KOPT-K1 (cell line): ENCODE data around the gene ITPRIPL2.

Experiments
- H3K27ac ChIP-seq: fragments of 200-600 bp; sonication (generic); 2 replicates; pipeline ENCODE4 v1.5.1; 2016; ENCODE audit warnings: antibody characterized with exemption, mild to moderate bottlenecking, low read depth, low read length; ENCODE audit not compliant: poor library complexity, severe bottlenecking
- H3K36me3 ChIP-seq: fragments of 200-600 bp; sonication (generic); 2 replicates; pipeline ENCODE4 v1.5.1; 2017; ENCODE audit warnings: antibody characterized with exemption, mild to moderate bottlenecking, low read length, moderate library complexity; ENCODE audit not compliant: insufficient read depth
- H3K9me3 ChIP-seq: fragments of 200-600 bp; sonication (generic); 2 replicates; pipeline ENCODE4 v1.5.1; 2017; ENCODE audit warnings: antibody characterized with exemption, low read length, mild to moderate bottlenecking; ENCODE audit not compliant: insufficient read depth, poor library complexity, severe bottlenecking

Gene ITPRIPL2

GRCh38 chr16:19139436-19140091, 25.8 kb downstream of the ITPRIPL2 start:
- H3K36me3 ChIP-seq = no peaks in the 10 kb centered on the region
- H3K27ac ChIP-seq = no peak overlapping the region
- no peaks in the 10 kb centered on the region for H3K9me3 ChIP-seq

DNA sequence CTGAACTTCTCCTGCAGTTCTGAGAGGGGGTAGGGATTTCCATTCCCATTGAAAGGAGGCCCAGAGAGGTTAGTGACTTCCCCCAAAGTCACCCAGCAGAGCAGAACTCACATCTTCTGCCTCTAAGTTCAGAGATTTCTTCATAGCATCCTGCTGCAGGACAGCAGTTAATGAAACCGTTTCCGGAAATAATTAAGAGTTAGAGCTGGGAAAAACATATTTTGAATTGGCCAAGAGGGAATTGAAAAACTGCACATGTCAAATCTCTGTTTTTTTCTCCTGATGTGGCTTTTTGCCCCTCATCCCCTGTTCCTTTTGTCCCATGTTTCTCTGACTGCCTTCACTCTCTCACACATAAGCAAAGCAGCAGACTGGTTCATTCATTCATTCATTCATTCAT, 26.6 kb downstream of the ITPRIPL2 start:
- Histone ChIP-seq H3K36me3 (no peaks in the 10 kb centered on the region), H3K9me3 (no peaks in the 10 kb centered on the region), H3K27ac (no peak overlapping the region)

GRCh38 chr16:19142939-19143598, 29.3 kb downstream of the ITPRIPL2 start:
- Histone ChIP-seq H3K27ac (no peak overlapping the region), H3K36me3 (no peaks in the 10 kb centered on the region), H3K9me3 (peaks cover 4% of the 10 kb centered on the region)

DNA sequence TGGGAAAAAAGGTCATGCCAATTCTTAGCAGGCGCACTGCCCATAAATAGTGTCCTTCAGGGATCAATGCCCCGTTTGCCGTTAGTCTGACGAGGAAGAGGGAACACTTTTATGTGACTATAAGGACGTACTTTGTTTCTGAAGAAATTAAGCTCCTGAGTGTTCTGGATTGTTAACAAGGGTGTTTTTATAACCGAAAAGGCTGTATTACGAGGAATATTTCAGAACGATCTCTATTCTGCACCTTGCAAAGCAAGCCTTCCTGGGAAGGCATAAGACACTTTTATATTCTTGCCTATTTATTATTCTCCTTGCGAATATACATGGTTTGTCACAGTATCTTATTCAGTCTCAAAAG, 29.8 kb downstream of the ITPRIPL2 start:
- Histone ChIP-seq H3K27ac (no peak overlapping the region), H3K36me3 (no peaks in the 10 kb centered on the region), H3K9me3 (peaks cover 4% of the 10 kb centered on the region)

DNA sequence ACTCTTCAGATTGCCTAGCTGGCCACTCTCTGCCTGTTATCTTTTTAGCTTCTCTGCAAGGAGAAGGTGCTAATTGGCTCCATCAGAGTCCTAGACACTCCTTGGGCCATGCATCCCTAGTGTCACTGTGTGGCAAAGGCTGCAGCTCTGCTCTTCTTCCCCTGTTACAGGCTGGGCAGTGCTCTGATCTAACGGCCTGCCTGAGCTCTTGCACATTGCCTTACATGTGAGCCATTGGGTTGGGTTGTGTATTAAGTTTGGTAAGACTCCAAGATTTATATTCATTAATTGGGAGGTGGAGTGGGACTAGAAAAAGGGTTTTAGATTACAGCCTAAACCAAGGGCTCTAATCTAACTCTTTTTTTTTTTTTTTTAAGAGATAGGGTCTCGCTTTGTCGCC, 31.2 kb downstream of the ITPRIPL2 start:
- Histone ChIP-seq H3K27ac (no peak overlapping the region), H3K36me3 (no peaks in the 10 kb centered on the region), H3K9me3 (peaks cover 4% of the 10 kb centered on the region)

DNA sequence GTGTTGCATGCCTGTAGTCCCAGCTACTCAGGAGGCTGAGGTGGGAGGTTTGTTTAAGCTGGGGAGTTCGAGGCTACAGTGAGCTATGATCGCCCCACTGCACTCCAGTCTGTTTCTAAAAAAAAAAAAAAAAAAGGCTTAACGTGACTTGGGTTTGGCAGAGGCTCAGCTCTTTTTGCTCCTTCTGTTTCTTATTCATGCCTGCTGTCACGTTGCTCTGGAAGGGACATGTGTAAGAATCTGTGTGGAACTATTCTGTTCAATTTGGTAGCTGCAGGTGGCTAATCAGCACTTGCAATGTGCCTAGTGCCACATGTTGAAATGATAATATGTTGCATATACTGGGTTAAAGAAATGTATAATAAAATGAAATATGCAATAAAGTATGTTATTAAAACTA, 33.4 kb downstream of the ITPRIPL2 start:
- Histone ChIP-seq H3K9me3 (peaks cover 4% of the 10 kb centered on the region), H3K27ac (no peak overlapping the region), H3K36me3 (no peaks in the 10 kb centered on the region)

- peaks cover 4% of the 10 kb centered on the region for H3K9me3 ChIP-seq
- H3K36me3 ChIP-seq = no peaks in the 10 kb centered on the region
- H3K27ac ChIP-seq = no peak overlapping the region
Observed at GRCh38 chr16:19147627-19148026, 33.9 kb downstream of the ITPRIPL2 start.

- H3K9me3 ChIP-seq = peaks cover 4% of the 10 kb centered on the region
- no peaks in the 10 kb centered on the region for H3K36me3 ChIP-seq
- no peak overlapping the region for H3K27ac ChIP-seq
Observed at GRCh38 chr16:19148189-19148588, 34.4 kb downstream of the ITPRIPL2 start.

- no peak overlapping the region for H3K27ac ChIP-seq
- peaks cover 8% of the 10 kb centered on the region for H3K9me3 ChIP-seq
- no peaks in the 10 kb centered on the region for H3K36me3 ChIP-seq
Observed at GRCh38 chr16:19151310-19151709, 37.5 kb downstream of the ITPRIPL2 start.

DNA sequence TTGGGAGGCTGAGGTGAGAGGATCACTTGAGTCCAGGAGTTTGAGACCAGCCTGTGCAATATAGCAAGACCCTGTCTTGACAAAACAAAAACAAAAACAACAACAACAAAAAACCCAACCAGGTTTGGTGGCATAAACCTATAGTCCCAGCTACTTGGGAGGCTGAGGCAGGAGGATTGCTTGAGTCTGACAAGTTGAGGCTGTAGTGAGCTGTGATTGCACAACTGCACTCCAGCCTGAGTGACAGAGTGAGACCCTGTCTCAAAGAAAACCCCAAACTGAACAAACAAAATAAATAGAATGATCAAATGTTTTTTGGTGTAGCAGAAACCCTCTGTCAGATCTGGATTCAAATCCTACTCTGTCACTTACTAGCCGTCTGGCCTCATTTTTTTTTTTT, 38.3 kb downstream of the ITPRIPL2 start:
- peaks cover 8% of the 10 kb centered on the region for H3K9me3 ChIP-seq
- no peaks in the 10 kb centered on the region for H3K36me3 ChIP-seq
- no peak overlapping the region for H3K27ac ChIP-seq

GRCh38 chr16:19153876-19154275, 40.1 kb downstream of the ITPRIPL2 start:
- peaks cover 4% of the 10 kb centered on the region for H3K9me3 ChIP-seq
- H3K27ac ChIP-seq = no peak overlapping the region
- H3K36me3 ChIP-seq = no peaks in the 10 kb centered on the region

GRCh38 chr16:19162085-19162484, 48.3 kb downstream of the ITPRIPL2 start:
- Histone ChIP-seq H3K9me3 (peaks cover 11% of the 10 kb centered on the region), H3K36me3 (no peaks in the 10 kb centered on the region), H3K27ac (no peak overlapping the region)

DNA sequence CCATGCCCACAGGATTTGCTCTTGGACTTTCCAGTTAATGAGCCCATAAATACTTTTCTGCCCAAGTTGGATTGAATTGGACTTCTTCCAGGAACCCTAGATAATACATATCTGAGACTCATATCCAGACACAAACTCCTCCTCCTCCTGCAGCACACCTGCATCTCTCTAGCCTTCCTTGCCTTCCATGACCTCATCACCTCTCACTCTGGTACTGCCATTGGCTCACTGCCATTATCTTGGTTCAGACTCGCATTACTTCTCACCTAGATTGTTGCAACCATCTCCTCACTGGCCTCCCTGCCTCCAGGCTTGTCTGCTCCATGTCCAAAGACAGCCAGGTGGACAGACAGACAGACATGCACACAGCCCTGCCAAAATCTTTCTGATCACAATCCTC, 49.5 kb downstream of the ITPRIPL2 start:
- H3K9me3 ChIP-seq = peaks cover 11% of the 10 kb centered on the region
- H3K36me3 ChIP-seq = no peaks in the 10 kb centered on the region
- no peak overlapping the region for H3K27ac ChIP-seq

GRCh38 chr16:19164285-19164684, 50.5 kb downstream of the ITPRIPL2 start:
- no peak overlapping the region for H3K27ac ChIP-seq
- H3K9me3 ChIP-seq = peaks cover 11% of the 10 kb centered on the region
- H3K36me3 ChIP-seq = no peaks in the 10 kb centered on the region

- peaks cover 11% of the 10 kb centered on the region for H3K9me3 ChIP-seq
- H3K36me3 ChIP-seq = no peaks in the 10 kb centered on the region
- no peak overlapping the region for H3K27ac ChIP-seq
Observed at GRCh38 chr16:19165101-19165500, 51.3 kb downstream of the ITPRIPL2 start.

GRCh38 chr16:19166500-19166899, 52.7 kb downstream of the ITPRIPL2 start:
- Histone ChIP-seq H3K36me3 (no peaks in the 10 kb centered on the region), H3K27ac (no peak overlapping the region), H3K9me3 (peaks cover 11% of the 10 kb centered on the region)
